ENCODE data around the gene SAMD11. TPM values are rescaled to one million over a fixed set of nuclear protein-coding genes. Genes with fewer than 3 reads are reported as not detected.

The SAMD11 gene
- total RNA-seq, 2 experiments from 2014 or later: not detected

DNA sequence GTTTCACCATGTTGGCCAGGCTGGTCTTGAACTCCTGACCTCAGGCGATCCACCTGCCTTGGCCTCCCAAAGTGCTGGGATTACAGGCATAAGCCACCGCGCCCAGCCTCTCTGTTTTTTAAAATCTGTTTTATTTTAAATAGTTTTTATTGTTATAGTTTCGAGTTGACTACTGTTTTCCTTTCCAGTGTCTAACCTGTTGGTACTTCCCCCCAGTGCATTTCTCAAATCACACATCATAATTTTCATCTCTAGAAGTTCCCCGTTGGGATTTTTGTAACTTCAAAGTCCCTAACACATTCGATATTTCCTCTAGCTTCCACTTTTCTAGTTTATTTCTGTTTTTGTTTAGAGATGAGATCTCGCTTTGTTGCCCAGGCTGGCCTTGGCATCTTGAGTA lies 68.6 kb downstream of the SAMD11 start:
- ChIA-PET POLR2A (interaction anchor here (1.1 kb wide), 1 partner anchor 34 kb away, joined by 3 read pairs; the partner anchor contains the start of gene NOC2L), CTCF (no interaction called here)
- DNase-seq: no peak
- TF ChIP-seq CTCF (IDR thresholded peaks at IDR 0.05): no peak
- Histone ChIP-seq H3K36me3 (ENCODE audit: insufficient read depth, low read length) (no peaks in the 10 kb centered on the region), H3K9me3 (ENCODE audit: control insufficient read depth in 1 of 2, insufficient read depth in 1 of 2, low read length in 2 of 2) (peaks cover 0 to 16% of the 10 kb centered on the region in 2 experiments), H3K4me1 (ENCODE audit: insufficient read depth, low read length) (peaks cover 8% of the 10 kb centered on the region), H3K27ac (ENCODE audit: low read depth in 1 of 2, low read length in 2 of 2) (no peak overlapping the region), H3K4me3 (ENCODE audit: low read length) (no peak overlapping the region), H3K27me3 (ENCODE audit: control insufficient read depth in 1 of 2, insufficient read depth in 2 of 2, low read length in 2 of 2) (peaks cover 4 to 6% of the 10 kb centered on the region in 2 experiments)
- Mint-ChIP-seq H3K4me3 (no peak overlapping the region), H3K4me1 (ENCODE audit: low read depth) (peaks cover 10% of the 10 kb centered on the region), H3K27ac (no peak overlapping the region), H3K9me3 (peaks cover 4% of the 10 kb centered on the region), H3K27me3 (peaks cover 25% of the 10 kb centered on the region), H3K36me3 (ENCODE audit: low read depth) (no peaks in the 10 kb centered on the region)
- intact Hi-C loops (cut with DNase I, micrococcal nuclease): no loop called here
- ATAC-seq (ENCODE audit: poor library complexity): no peak

- Mint-ChIP-seq H3K4me3 (no peak overlapping the region), H3K9me3 (peaks cover 4% of the 10 kb centered on the region), H3K4me1 (ENCODE audit: low read depth) (peaks cover 10% of the 10 kb centered on the region), H3K27ac (no peak overlapping the region), H3K27me3 (peaks cover 28% of the 10 kb centered on the region), H3K36me3 (ENCODE audit: low read depth) (no peaks in the 10 kb centered on the region)
- H3K9me3 ChIP-seq (ENCODE audit: control insufficient read depth in 1 of 2, insufficient read depth in 1 of 2, low read length in 2 of 2): peaks cover 0 to 20% of the 10 kb centered on the region in 2 experiments
- peaks cover 13 to 15% of the 10 kb centered on the region in 2 experiments for H3K27me3 ChIP-seq (ENCODE audit: control insufficient read depth in 1 of 2, insufficient read depth in 2 of 2, low read length in 2 of 2)
- H3K36me3 ChIP-seq (ENCODE audit: insufficient read depth, low read length): no peaks in the 10 kb centered on the region
- ATAC-seq (ENCODE audit: poor library complexity) (no peak), DNase-seq (peak in 1 of 14 experiments; percentile 17)
- POLR2A ChIA-PET: no interaction called here
- intact Hi-C loops (cut with DNase I, micrococcal nuclease): no loop called here
- H3K4me3 ChIP-seq (ENCODE audit: low read length): no peak overlapping the region
- H3K4me1 ChIP-seq (ENCODE audit: insufficient read depth, low read length): peaks cover 11% of the 10 kb centered on the region
- TF ChIP-seq CTCF (IDR thresholded peaks at IDR 0.05): no peak
- no peak overlapping the region for H3K27ac ChIP-seq (ENCODE audit: low read depth in 1 of 2, low read length in 2 of 2)
- CTCF ChIA-PET: interaction anchor here (1.4 kb wide), 1 partner anchor 9 kb away, joined by 4 read pairs; no protein-coding TSS in a partner anchor
Observed at GRCh38 chr1:993379-993995, 69.8 kb downstream of the SAMD11 start.

Other genes starting within 250 kb of the SAMD11 start
- gene OR4F16, start 237.3 kb upstream of the SAMD11 start, total RNA-seq: not detected
- gene NOC2L, start 35.3 kb downstream of the SAMD11 start, total RNA-seq: 10 to 100 TPM; 50.2 to 52.0 TPM
- 10 to 100 TPM; 13.9 TPM for gene KLHL17, start 36.7 kb downstream of the SAMD11 start, total RNA-seq
- gene PLEKHN1, start 42.6 kb downstream of the SAMD11 start, total RNA-seq: under 1 TPM; 0.69 to 0.95 TPM
- not detected for gene PERM1, start 58.2 kb downstream of the SAMD11 start, total RNA-seq
- gene HES4, start 76.2 kb downstream of the SAMD11 start, total RNA-seq: 10 to 100 TPM; 29.0 to 30.9 TPM
- 10 to 100 TPM; 38.0 to 38.9 TPM for gene ISG15, start 89.6 kb downstream of the SAMD11 start, total RNA-seq
- 1 to 10 TPM; 1.5 to 2.0 TPM for gene AGRN, start 96.2 kb downstream of the SAMD11 start, total RNA-seq
- not detected for gene RNF223, start 150.4 kb downstream of the SAMD11 start, total RNA-seq
- 10 to 100 TPM; 11.1 to 11.3 TPM for gene C1orf159, start 192.2 kb downstream of the SAMD11 start, total RNA-seq
- gene TTLL10, start 250.0 kb downstream of the SAMD11 start, total RNA-seq: under 1 TPM; 0.11 to 0.59 TPM